Activated CD4-positive, alpha-beta T cell treated with anti-CD3 and anti-CD28 coated beads, Interleukin-2, amount 10 ng/mL, durations not matched to agents 24 days and 14 days (primary cell): Measurements from ENCODE around the gene TAOK3. TPM values are rescaled to one million over a fixed set of nuclear protein-coding genes. Genes with fewer than 3 reads are reported as not detected.
A peak's percentile ranks its signal among the peaks of the same experiment; 100 is the strongest.

ENCODE experiments used
- DNase-seq: peaks from one replicate; pipeline ENCODE4 v3.0.0; 2022
- H3K27ac Mint-ChIP-seq: one replicate; pipeline ENCODE4 v1.8.0; 2022; ENCODE audit warnings: mild to moderate bottlenecking, mixed read lengths
- H3K27me3 Mint-ChIP-seq: one replicate; pipeline ENCODE4 v1.8.0; 2022; ENCODE audit warnings: mixed read lengths
- H3K36me3 Mint-ChIP-seq: one replicate; pipeline ENCODE4 v1.8.0; 2022; ENCODE audit warnings: low read depth, mild to moderate bottlenecking, mixed read lengths
- H3K4me1 Mint-ChIP-seq: one replicate; pipeline ENCODE4 v1.8.0; 2021; ENCODE audit warnings: mixed read lengths
- H3K4me3 Mint-ChIP-seq: one replicate; pipeline ENCODE4 v1.8.0; 2022; ENCODE audit warnings: mild to moderate bottlenecking, moderate library complexity, mixed read lengths
- H3K9me3 Mint-ChIP-seq: one replicate; pipeline ENCODE4 v1.8.0; 2021; ENCODE audit warnings: mixed read lengths
- intact Hi-C: fragments of 100-400 bp; cut with micrococcal nuclease; formaldehyde crosslinking; loops from one replicate; pipeline ENCODE4 v1.15.1; 2023
- total RNA-seq: library from RNA; stranded (reverse); gene quantifications from 2 replicates; pipeline ENCODE4 v1.2.3, GENCODE V29; 2022

TAOK3 gene
- total RNA-seq, 1 donor from 2014 or later = 53.4 TPM

DNA sequence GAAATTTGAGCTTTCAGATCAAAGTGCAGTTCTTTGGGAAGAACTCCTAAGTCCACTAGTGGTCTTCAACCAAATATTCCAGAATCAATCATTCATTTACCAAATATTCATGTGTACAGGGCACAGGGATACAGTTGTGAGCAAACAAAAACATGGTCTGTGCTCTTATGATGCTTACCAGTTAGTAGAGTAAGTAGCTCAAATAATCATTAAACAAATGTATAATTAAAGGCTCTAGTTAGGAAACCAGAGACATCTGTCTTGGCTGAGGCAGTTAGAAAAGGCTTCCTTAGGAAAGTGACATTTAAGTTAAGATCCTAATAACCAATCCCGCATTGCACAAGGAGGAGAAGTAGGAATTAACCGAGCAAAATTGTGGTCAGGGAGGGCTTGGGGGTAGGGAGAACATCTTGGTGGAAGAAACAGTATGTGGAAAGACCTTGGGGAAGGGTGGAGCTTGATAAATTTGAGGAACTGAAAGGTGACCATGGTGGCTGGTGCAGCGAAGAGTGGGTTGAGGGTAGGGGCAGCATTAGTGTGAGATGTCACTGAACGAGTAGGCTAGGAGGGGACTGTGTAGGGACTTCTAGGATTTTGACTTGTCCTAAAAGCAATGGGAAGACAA lies 196.8 kb downstream of the TAOK3 start:
- intact Hi-C loops = no loop called here
- Mint-ChIP-seq H3K9me3 (no peaks in the 10 kb centered on the region), H3K36me3 (peaks cover 48% of the 10 kb centered on the region), H3K27me3 (no peaks in the 10 kb centered on the region), H3K27ac (no peak overlapping the region), H3K4me1 (no peaks in the 10 kb centered on the region), H3K4me3 (no peak overlapping the region)
- no peak for DNase-seq

DNA sequence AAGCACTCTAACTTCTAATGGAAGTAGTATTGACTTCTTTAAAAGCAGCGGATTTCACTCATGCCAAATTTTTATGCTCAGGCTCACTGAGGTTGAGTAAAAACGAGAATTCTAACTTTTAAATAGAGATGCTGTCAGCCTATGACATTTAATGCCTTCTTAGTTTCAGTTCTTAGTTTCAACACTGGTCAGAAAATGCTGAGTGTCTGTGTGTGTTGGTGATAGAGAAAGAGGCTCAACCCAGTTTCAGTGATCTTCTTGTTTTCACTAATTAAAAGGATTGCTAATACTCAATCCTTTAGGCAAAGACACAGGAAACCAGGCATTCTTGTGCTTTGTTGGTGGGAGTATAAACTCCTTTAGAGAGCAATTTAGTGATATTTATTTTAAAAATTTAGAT lies 205.8 kb downstream of the TAOK3 start:
- intact Hi-C loops = no loop called here
- Mint-ChIP-seq H3K4me1 (peaks cover 16% of the 10 kb centered on the region), H3K27ac (no peak overlapping the region), H3K9me3 (no peaks in the 10 kb centered on the region), H3K36me3 (peaks cover 53% of the 10 kb centered on the region), H3K4me3 (no peak overlapping the region), H3K27me3 (no peaks in the 10 kb centered on the region)
- no peak for DNase-seq

DNA sequence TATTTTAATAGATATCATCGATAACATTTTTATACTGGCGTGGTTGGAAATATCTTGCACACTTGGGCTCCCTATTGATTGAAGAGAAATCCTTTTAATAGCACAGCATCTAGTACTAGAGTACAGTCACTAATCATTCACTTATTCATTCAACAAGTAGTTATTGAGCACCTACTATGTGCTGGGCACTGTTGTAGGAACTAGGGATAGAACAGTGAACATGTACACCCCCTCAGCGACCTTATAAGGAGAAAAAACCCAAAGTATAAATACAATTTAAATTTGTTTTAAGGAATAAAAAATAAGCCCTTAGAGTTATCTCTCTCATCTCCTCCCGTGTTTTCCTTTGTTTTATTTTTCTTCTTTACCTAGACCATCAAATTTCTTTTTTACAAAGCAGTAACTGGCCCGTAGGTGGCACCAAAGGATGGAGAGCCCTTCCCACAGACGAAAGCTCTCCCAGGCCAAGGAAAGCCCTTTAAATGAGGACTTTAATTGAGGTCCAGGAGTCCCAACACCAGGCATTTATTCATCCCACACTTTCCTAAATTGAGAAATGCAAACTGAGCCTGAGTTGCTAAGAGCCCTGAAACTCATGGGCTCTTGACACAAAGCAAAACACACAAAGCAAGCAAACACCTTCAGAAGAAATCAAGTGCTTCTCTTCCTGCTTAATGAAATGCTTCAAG lies 207.8 kb downstream of the TAOK3 start:
- no peak for DNase-seq
- no peaks in the 10 kb centered on the region for H3K9me3 Mint-ChIP-seq
- intact Hi-C loops = loop anchor here (1.0 kb wide), 1 partner anchor 211 kb away; the partner anchor contains the start of gene SUDS3
- H3K27ac Mint-ChIP-seq = no peak overlapping the region
- H3K27me3 Mint-ChIP-seq = no peaks in the 10 kb centered on the region
- H3K4me1 Mint-ChIP-seq = peaks cover 16% of the 10 kb centered on the region
- H3K36me3 Mint-ChIP-seq = peaks cover 55% of the 10 kb centered on the region
- H3K4me3 Mint-ChIP-seq = no peak overlapping the region

DNA sequence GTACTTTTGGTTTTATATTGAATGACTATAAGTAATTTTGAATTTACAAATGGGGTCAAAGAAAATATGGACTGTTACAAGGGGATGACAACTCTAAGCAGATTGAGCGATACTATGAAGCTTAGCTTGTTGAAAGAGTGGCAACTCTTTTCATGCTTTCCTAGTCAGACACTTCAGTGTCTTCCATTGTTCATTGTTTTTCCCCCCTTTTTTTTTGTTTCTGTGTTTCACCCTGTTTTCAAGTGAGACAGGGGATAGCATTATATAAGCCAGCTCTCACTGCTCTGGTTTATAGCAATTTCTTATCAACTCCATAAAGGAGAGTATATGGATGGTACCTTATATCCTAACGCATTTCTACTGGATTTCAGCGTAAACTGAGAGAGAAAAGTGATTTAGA lies 212.2 kb downstream of the TAOK3 start:
- Mint-ChIP-seq H3K36me3 (peaks cover 34% of the 10 kb centered on the region), H3K4me1 (peaks cover 6% of the 10 kb centered on the region), H3K27ac (no peak overlapping the region), H3K27me3 (no peaks in the 10 kb centered on the region), H3K4me3 (no peak overlapping the region), H3K9me3 (no peaks in the 10 kb centered on the region)
- DNase-seq = no peak
- intact Hi-C loops = no loop called here

DNA sequence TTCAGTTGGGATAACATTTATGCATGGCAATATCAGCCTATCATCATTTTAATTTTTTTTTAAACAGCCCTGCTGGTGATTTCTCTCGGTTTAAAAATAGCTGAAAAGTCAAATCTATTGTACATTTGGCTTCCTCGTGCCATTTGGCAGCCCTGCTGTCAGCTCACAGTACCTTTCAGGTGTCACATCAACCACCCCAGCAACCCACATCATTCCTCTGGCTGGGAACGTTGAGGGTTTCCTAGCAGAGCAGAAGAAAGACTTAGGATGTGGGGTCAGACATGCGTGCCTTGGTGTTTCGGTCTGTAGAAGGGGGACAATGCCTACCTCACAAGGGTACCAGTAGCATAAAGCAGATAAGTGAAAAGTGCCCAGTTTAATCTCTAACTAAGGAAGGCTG lies 221.0 kb downstream of the TAOK3 start:
- DNase-seq = no peak
- Mint-ChIP-seq H3K4me3 (no peak overlapping the region), H3K27ac (no peak overlapping the region), H3K9me3 (no peaks in the 10 kb centered on the region), H3K27me3 (no peaks in the 10 kb centered on the region), H3K36me3 (peaks cover 32% of the 10 kb centered on the region), H3K4me1 (no peaks in the 10 kb centered on the region)
- intact Hi-C loops = no loop called here

DNA sequence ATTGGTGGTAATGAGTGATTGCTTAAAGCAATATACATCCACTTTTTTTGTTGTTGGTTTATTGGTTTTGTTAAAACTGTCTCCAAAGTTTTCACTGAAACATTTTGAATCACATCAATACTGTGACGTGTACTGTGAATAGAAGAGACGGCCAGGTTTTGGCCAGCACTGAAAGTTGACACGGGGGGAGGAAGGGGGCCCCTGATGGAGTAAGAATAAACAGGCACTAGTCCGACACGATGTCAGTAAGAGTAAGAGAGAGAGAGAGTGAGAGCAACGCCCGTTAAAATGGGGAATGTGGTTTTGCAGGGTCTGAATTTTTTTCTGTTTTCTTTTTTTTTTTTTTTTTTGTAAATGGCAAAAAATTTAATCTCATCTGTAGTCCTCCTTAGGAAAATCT lies 222.1 kb downstream of the TAOK3 start:
- Mint-ChIP-seq H3K4me1 (no peaks in the 10 kb centered on the region), H3K27me3 (no peaks in the 10 kb centered on the region), H3K9me3 (no peaks in the 10 kb centered on the region), H3K36me3 (peaks cover 35% of the 10 kb centered on the region), H3K27ac (no peak overlapping the region), H3K4me3 (no peak overlapping the region)
- no peak for DNase-seq
- intact Hi-C loops = no loop called here

DNA sequence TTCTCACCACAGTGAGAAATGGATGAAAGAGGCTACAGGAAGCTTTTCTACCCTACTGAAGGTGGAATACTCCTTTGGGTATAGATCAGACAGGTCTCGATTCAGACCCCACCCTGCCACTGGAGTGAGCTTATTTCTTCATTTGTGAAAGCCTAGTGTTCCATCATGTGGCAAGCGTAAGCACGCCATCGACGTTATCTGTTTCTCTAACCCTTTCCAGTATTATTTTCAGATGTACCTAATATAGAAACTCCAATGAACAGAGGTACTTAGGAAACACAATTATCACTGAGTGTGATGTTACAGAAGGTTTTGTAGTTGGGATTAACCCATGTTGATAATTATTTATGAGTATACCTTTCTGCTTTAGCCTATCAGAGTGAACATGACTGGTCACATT lies 224.4 kb downstream of the TAOK3 start:
- Mint-ChIP-seq H3K27ac (no peak overlapping the region), H3K4me1 (no peaks in the 10 kb centered on the region), H3K4me3 (no peak overlapping the region), H3K9me3 (no peaks in the 10 kb centered on the region), H3K36me3 (peaks cover 54% of the 10 kb centered on the region), H3K27me3 (no peaks in the 10 kb centered on the region)
- no peak for DNase-seq
- intact Hi-C loops = no loop called here

DNA sequence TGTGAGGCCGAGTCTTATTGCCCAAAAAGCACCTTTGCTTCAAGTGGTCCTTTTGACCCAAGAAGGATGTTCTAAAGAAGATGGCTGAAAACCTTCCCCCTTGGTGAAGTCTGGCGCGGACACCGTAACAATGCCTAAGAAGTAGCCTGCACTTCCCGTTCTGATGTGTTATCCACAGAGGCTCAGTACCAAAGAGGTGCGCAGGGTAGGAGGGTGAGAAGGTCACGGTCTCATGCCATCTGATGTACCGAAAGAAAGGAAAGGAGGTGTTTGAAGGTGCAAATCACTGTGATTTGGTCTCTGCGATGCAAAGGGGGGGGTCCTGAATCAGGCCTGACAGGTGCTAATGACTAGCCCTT lies 226.9 kb downstream of the TAOK3 start:
- intact Hi-C loops = no loop called here
- Mint-ChIP-seq H3K36me3 (peaks cover 59% of the 10 kb centered on the region), H3K4me1 (peaks cover 3% of the 10 kb centered on the region), H3K9me3 (no peaks in the 10 kb centered on the region), H3K27me3 (no peaks in the 10 kb centered on the region), H3K27ac (no peak overlapping the region), H3K4me3 (no peak overlapping the region)
- no peak for DNase-seq

DNA sequence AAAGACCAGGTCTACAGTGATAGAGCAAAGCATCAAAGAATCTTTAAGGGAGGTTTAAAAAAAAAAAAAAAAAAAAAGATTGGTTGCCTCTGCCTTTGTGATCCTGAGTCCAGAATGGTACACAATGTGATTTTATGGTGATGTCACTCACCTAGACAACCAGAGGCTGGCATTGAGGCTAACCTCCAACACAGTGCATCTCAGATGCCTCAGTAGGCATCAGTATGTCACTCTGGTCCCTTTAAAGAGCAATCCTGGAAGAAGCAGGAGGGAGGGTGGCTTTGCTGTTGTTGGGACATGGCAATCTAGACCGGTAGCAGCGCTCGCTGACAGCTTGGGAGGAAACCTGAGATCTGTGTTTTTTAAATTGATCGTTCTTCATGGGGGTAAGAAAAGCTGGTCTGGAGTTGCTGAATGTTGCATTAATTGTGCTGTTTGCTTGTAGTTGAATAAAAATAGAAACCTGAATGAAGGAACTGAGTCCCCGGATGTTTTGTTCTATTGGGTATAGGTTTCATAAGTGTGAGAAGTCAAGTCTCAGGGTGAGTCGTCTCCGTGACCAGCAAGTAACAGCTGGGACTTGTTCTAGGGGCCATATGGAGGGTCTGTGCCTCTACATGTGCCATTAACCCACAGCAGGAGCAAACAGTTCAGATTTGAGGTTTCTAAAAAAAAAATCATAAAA lies 227.5 kb downstream of the TAOK3 start:
- no peak for DNase-seq
- H3K27ac Mint-ChIP-seq = no peak overlapping the region

DNA sequence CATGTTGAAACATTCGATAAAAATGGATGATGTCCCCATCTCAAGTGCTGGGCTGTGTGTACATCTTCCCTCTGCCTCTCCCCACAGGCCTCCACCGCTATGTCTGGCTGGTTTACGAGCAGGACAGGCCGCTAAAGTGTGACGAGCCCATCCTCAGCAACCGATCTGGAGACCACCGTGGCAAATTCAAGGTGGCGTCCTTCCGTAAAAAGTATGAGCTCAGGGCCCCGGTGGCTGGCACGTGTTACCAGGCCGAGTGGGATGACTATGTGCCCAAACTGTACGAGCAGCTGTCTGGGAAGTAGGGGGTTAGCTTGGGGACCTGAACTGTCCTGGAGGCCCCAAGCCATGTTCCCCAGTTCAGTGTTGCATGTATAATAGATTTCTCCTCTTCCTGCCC lies 228.2 kb downstream of the TAOK3 start:
- Mint-ChIP-seq H3K9me3 (no peaks in the 10 kb centered on the region), H3K4me3 (no peak overlapping the region), H3K4me1 (peaks cover 3% of the 10 kb centered on the region), H3K27me3 (no peaks in the 10 kb centered on the region), H3K36me3 (peaks cover 66% of the 10 kb centered on the region), H3K27ac (no peak overlapping the region)
- intact Hi-C loops = no loop called here
- DNase-seq = no peak

More for the DNA sequence above, 227.5 kb downstream of the TAOK3 start:
- intact Hi-C loops = no loop called here
- no peaks in the 10 kb centered on the region for H3K27me3 Mint-ChIP-seq
- peaks cover 62% of the 10 kb centered on the region for H3K36me3 Mint-ChIP-seq
- no peak overlapping the region for H3K4me3 Mint-ChIP-seq
- peaks cover 3% of the 10 kb centered on the region for H3K4me1 Mint-ChIP-seq
- H3K9me3 Mint-ChIP-seq = no peaks in the 10 kb centered on the region

DNA sequence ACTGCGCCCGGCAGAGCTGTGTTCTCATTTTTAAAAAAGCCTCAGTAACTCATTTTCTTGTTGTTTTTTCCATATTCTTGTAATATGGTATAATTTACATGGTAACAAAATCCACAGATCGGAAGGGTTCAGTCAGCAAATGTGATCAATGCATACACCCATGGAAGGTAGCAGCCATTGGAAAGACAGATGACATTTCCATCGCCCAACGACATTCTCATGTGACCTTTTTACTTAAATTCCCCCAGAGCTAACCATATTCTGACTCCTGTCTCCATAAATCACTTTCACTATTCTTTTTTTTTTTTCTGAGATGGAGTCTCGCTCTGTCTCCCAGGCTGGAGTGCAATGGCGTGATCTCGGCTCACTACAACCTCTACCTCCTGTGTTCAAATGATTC lies 231.9 kb downstream of the TAOK3 start:
- Mint-ChIP-seq H3K4me1 (peaks cover 17% of the 10 kb centered on the region), H3K36me3 (peaks cover 68% of the 10 kb centered on the region), H3K9me3 (no peaks in the 10 kb centered on the region), H3K27ac (no peak overlapping the region), H3K4me3 (no peak overlapping the region), H3K27me3 (no peaks in the 10 kb centered on the region)
- intact Hi-C loops = no loop called here
- no peak for DNase-seq

DNA sequence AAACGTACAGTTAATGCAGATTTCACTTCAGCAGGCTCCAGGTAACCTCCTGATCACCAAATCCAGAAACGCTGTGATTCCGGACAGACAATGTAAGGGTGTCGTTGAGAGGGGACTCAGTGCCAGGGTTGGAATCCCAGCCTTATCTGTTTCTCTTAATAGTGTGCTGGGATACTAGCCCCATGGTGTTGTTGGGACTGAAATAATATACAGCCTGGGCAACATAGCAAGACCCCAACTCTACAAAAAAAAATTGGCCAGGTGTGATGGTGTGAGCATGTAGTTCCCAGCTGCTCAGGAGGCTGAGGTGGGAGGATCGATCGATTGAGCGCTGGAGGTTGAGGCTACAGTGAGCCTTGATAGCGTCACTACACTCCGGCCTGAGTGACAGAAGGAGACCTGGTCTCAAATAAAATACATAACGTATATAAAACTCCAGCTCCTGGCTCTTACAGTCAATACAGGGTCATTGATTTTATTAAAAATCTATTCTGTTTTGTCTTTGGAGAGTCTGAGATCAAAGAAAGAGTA lies 235.5 kb downstream of the TAOK3 start:
- H3K27ac Mint-ChIP-seq = peak overlapping the region; percentile 85
- no peaks in the 10 kb centered on the region for H3K27me3 Mint-ChIP-seq
- H3K4me3 Mint-ChIP-seq = peak overlapping the region; percentile 99
- H3K4me1 Mint-ChIP-seq = peaks cover 21% of the 10 kb centered on the region
- peaks cover 40% of the 10 kb centered on the region for H3K36me3 Mint-ChIP-seq
- intact Hi-C loops = loop anchor here (2.0 to 5.0 kb wide), 2 partner anchors 45 to 262 kb away; no protein-coding TSS in a partner anchor
- no peaks in the 10 kb centered on the region for H3K9me3 Mint-ChIP-seq
- no peak for DNase-seq

DNA sequence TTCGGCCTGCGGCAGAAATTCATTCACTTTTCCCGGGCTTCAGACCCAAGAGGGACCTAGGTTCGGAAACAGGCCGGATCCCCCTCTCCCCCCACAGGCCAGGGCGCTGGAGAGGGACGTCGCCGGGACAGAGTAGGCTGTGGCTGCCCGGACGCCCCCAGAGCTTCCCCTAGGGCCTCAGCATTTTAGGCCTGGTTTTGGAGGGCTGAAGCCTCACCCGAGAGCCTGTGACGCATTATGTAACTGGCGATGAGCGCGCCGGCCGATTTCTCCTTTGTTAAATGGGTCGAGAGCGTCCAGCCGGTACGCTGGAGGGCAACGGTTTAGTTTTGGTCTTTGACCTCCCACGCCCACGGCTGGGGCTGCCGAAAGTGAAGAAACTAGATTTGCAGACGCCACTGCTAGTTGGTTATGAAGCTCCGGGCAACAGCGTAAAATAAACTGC lies 236.1 kb downstream of the TAOK3 start:
- Mint-ChIP-seq H3K4me1 (peaks cover 24% of the 10 kb centered on the region), H3K27me3 (no peaks in the 10 kb centered on the region), H3K9me3 (no peaks in the 10 kb centered on the region), H3K4me3 (peak overlapping the region; percentile 99), H3K27ac (peak overlapping the region; percentile 85), H3K36me3 (peaks cover 36% of the 10 kb centered on the region)
- peak; percentile 78 for DNase-seq
- intact Hi-C loops = loop anchor here (1.0 to 5.0 kb wide), 5 partner anchors 46 to 262 kb away; partner anchors contain the start of gene WSB2
